ENCODE results near the gene HNRNPU.

The HNRNPU gene

GRCh38 chr1:244858357-244858756 is 6.0 kb downstream of the HNRNPU start:
- H3K27ac Mint-ChIP-seq, result peak overlapping the region; percentile 74 to 75
- peak overlapping the region in 1 of 2 donors; percentile 97 for H3K4me3 Mint-ChIP-seq
- H3K36me3 Mint-ChIP-seq (ENCODE audit: insufficient read depth), result peaks cover 100% of the 10 kb centered on the region
- no peaks in the 10 kb centered on the region for H3K27me3 Mint-ChIP-seq
- H3K4me1 Mint-ChIP-seq (ENCODE audit: low read depth in 2 of 2), result peaks cover 54 to 79% of the 10 kb centered on the region in 2 donors
- no peak for ATAC-seq (replicated peaks)
- DNase-seq, result no peak
- H3K9me3 Mint-ChIP-seq, result no peaks in the 10 kb centered on the region

GRCh38 chr1:244857761-244858160 is 6.6 kb downstream of the HNRNPU start:
- H3K27ac Mint-ChIP-seq, result peak overlapping the region; percentile 64 to 74
- ATAC-seq (replicated peaks) (no peak), DNase-seq (no peak)
- peaks cover 100% of the 10 kb centered on the region for H3K36me3 Mint-ChIP-seq (ENCODE audit: insufficient read depth)
- no peak overlapping the region for H3K4me3 Mint-ChIP-seq
- H3K4me1 Mint-ChIP-seq (ENCODE audit: low read depth in 2 of 2), result peaks cover 54 to 80% of the 10 kb centered on the region in 2 donors
- H3K27me3 Mint-ChIP-seq, result no peaks in the 10 kb centered on the region
- H3K9me3 Mint-ChIP-seq, result no peaks in the 10 kb centered on the region

- no peaks in the 10 kb centered on the region for H3K9me3 Mint-ChIP-seq
- peaks cover 99% of the 10 kb centered on the region for H3K36me3 Mint-ChIP-seq (ENCODE audit: insufficient read depth)
- no peak for DNase-seq
- H3K27me3 Mint-ChIP-seq, result no peaks in the 10 kb centered on the region
- H3K27ac Mint-ChIP-seq, result peak overlapping the region; percentile 64 to 75
- peak; percentile 38 for ATAC-seq (replicated peaks)
- H3K4me1 Mint-ChIP-seq (ENCODE audit: low read depth in 2 of 2), result peaks cover 44 to 79% of the 10 kb centered on the region in 2 donors
- H3K4me3 Mint-ChIP-seq, result peak overlapping the region; percentile 55 to 57
Measured at GRCh38 chr1:244854865-244855578, 9.3 kb downstream of the HNRNPU start.

GRCh38 chr1:244854166-244854565 is 10.2 kb downstream of the HNRNPU start:
- Mint-ChIP-seq H3K27ac (peak overlapping the region; percentile 64 to 75), H3K4me3 (peak overlapping the region; percentile 31 to 57), H3K4me1 (ENCODE audit: low read depth in 2 of 2) (peaks cover 44 to 81% of the 10 kb centered on the region in 2 donors), H3K36me3 (ENCODE audit: insufficient read depth) (peaks cover 99% of the 10 kb centered on the region), H3K9me3 (no peaks in the 10 kb centered on the region), H3K27me3 (no peaks in the 10 kb centered on the region)
- DNase-seq, result no peak
- no peak for ATAC-seq (replicated peaks)

DNA sequence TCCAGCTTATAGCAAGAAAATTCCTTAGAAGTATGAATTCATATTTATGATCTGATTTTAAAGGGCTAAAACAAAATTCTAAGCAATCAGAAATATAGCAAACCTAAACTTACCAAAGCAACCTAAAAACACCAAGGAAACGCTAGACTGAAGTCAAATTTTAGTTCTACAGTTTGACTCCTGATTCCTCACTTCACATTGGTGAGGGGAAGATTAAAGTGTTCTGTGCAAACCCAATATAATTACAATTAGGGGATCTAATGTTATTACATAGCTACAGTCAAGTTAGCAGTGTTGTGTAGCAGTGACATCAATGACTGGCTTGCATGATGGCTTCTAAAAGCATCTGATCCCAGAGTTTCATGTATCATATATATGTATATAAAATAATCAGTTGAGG is 11.6 kb downstream of the HNRNPU start:
- peak overlapping the region; percentile 66 to 71 for H3K27ac Mint-ChIP-seq

GRCh38 chr1:244851546-244852231 is 12.7 kb downstream of the HNRNPU start:
- peaks cover 34 to 78% of the 10 kb centered on the region in 2 donors for H3K4me1 Mint-ChIP-seq (ENCODE audit: low read depth in 2 of 2)
- no peak for DNase-seq
- no peaks in the 10 kb centered on the region for H3K27me3 Mint-ChIP-seq
- H3K9me3 Mint-ChIP-seq, result no peaks in the 10 kb centered on the region
- H3K4me3 Mint-ChIP-seq, result no peak overlapping the region
- no peak for ATAC-seq (replicated peaks)
- peak overlapping the region; percentile 69 to 71 for H3K27ac Mint-ChIP-seq
- H3K36me3 Mint-ChIP-seq (ENCODE audit: insufficient read depth), result peaks cover 99% of the 10 kb centered on the region

More for the DNA sequence above, 11.6 kb downstream of the HNRNPU start:
- Mint-ChIP-seq H3K27me3 (no peaks in the 10 kb centered on the region), H3K4me1 (ENCODE audit: low read depth in 2 of 2) (peaks cover 40 to 82% of the 10 kb centered on the region in 2 donors), H3K4me3 (peak overlapping the region in 1 of 2 donors; percentile 4), H3K36me3 (ENCODE audit: insufficient read depth) (peaks cover 99% of the 10 kb centered on the region), H3K9me3 (no peaks in the 10 kb centered on the region)
- no peak for DNase-seq
- ATAC-seq (replicated peaks), result no peak

- H3K27ac Mint-ChIP-seq, result peak overlapping the region in 1 of 2 donors; percentile 69
- no peaks in the 10 kb centered on the region for H3K9me3 Mint-ChIP-seq
- peaks cover 99% of the 10 kb centered on the region for H3K36me3 Mint-ChIP-seq (ENCODE audit: insufficient read depth)
- H3K27me3 Mint-ChIP-seq, result no peaks in the 10 kb centered on the region
- peaks cover 32 to 76% of the 10 kb centered on the region in 2 donors for H3K4me1 Mint-ChIP-seq (ENCODE audit: low read depth in 2 of 2)
- ATAC-seq (replicated peaks) (no peak), DNase-seq (no peak)
- H3K4me3 Mint-ChIP-seq, result no peak overlapping the region
Measured at GRCh38 chr1:244850896-244851295, 13.4 kb downstream of the HNRNPU start.

DNA sequence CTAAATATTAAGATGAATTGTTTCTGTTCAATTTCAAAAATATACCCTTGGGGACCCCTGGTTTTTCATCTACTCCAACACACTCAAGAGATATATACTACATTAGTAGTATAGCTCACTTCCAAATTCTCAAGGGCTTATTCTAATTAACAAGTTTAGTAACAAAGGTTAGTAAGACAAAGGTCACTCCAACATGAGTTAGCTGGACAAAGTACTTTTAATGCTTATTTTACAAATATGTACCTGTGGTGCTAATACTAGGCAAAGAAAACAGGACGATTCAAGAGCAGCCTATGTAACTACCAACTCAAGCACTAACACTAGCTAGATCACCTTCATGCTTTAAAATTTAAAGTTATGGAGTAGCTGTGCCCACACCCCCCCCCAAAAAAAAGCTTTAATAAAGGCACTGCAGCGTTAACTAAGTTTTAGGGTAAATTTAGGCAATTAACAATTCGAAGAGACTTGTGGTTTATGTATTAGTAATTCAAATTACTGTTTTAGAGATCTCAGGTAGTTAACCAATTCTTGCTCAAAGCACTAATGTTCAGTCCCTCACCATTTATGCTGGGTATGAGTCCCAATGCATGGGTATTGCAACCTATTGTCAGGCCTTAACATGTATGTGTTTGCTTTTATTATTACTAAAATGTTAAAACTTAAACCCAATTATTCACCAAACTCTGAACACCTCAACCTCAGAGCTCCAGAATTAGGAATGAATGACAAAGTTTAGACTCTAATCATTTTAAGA is 14.1 kb downstream of the HNRNPU start:
- H3K27ac Mint-ChIP-seq, result peak overlapping the region; percentile 44 to 69
- no peak overlapping the region for H3K4me3 Mint-ChIP-seq
- no peak for ATAC-seq (replicated peaks)
- no peaks in the 10 kb centered on the region for H3K9me3 Mint-ChIP-seq
- no peaks in the 10 kb centered on the region for H3K27me3 Mint-ChIP-seq
- no peak for DNase-seq
- peaks cover 27 to 72% of the 10 kb centered on the region in 2 donors for H3K4me1 Mint-ChIP-seq (ENCODE audit: low read depth in 2 of 2)
- H3K36me3 Mint-ChIP-seq (ENCODE audit: insufficient read depth), result peaks cover 99% of the 10 kb centered on the region

- no peak for DNase-seq
- Mint-ChIP-seq H3K36me3 (ENCODE audit: insufficient read depth) (peaks cover 99% of the 10 kb centered on the region), H3K4me3 (no peak overlapping the region), H3K9me3 (no peaks in the 10 kb centered on the region), H3K27ac (peak overlapping the region; percentile 69 to 81), H3K27me3 (no peaks in the 10 kb centered on the region), H3K4me1 (ENCODE audit: low read depth in 2 of 2) (peaks cover 19 to 65% of the 10 kb centered on the region in 2 donors)
- no peak for ATAC-seq (replicated peaks)
Measured at GRCh38 chr1:244849189-244849866, 15.0 kb downstream of the HNRNPU start.

GRCh38 chr1:244846653-244847052 is 17.7 kb downstream of the HNRNPU start:
- H3K36me3 Mint-ChIP-seq (ENCODE audit: insufficient read depth), result peaks cover 99% of the 10 kb centered on the region
- H3K9me3 Mint-ChIP-seq, result no peaks in the 10 kb centered on the region
- ATAC-seq (replicated peaks) (no peak), DNase-seq (no peak)
- peaks cover 6 to 52% of the 10 kb centered on the region in 2 donors for H3K4me1 Mint-ChIP-seq (ENCODE audit: low read depth in 2 of 2)
- peak overlapping the region in 1 of 2 donors; percentile 80 for H3K27ac Mint-ChIP-seq
- no peak overlapping the region for H3K4me3 Mint-ChIP-seq
- no peaks in the 10 kb centered on the region for H3K27me3 Mint-ChIP-seq

DNA sequence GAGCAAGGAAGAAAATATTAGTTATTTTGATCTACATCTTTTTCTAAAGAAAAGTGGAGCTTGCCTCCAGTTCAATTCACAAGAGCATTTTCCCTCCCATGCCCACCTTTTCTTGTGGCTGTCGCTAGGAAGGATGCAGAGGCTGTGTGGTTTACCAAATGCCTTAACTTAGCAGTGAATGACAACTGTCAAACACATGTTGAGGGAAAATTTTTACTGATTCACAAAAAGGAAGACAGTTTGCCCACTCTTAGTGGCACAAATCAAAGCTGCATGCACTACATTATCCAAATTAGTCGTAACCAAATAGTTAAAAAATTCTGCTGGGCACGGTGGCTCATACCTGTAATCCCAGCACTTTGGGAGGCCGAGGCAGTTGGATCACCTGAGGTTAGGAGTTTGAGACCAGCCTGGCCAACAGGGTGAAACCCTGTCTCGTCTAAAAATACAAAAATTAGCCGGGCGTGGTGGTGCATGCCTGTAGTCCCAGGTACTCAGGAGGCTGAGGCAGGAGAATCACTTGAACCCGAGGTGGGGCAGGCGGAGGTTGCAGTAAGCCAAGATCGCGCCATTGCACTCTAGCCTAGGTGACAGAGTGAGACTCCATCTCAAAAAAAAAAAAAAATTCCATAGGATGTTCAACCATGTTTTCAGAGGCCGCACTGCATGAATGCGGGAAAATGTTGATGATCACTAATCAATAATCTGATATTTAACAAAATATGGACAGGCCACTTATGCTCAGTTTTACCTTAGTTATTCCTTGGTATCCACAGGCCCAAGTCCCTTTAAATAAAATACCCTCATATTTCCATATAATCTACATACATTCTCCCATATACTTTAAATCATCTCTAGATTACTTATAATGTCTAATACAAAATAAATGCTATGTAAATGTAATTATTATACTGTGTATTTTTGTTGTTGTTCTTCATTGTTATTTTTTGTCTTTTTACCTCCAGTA is 19.9 kb downstream of the HNRNPU start:
- no peak overlapping the region for H3K4me3 Mint-ChIP-seq
- H3K4me1 Mint-ChIP-seq (ENCODE audit: low read depth in 2 of 2), result peaks cover 12 to 47% of the 10 kb centered on the region in 2 donors
- DNase-seq (no peak), ATAC-seq (replicated peaks) (no peak)
- H3K27ac Mint-ChIP-seq, result peak overlapping the region; percentile 5 to 49
- H3K36me3 Mint-ChIP-seq (ENCODE audit: insufficient read depth), result peaks cover 96% of the 10 kb centered on the region
- H3K27me3 Mint-ChIP-seq, result no peaks in the 10 kb centered on the region
- H3K9me3 Mint-ChIP-seq, result no peaks in the 10 kb centered on the region

Measured in effector memory CD8-positive, alpha-beta T cell (primary cell).